A673 (cell line): ENCODE measurements around the gene KCNIP4. TPM values are rescaled to one million over a fixed set of nuclear protein-coding genes. Genes with fewer than 3 reads are reported as not detected.

Experiments used
- BruUV-seq: library from RNA; stranded (reverse); fragments of 400-500 nt; replicated peaks from 2 replicates; lab custom pipeline; 2021; lab: Mats Ljungman, UMichigan
- CTCF ChIA-PET: fragments of 300-600 bp; sonication (Branson Sonifier 250); formaldehyde crosslinking; loops from one replicate; lab custom pipeline; 2022; ENCODE audit warnings: antibody characterized with exemption; lab: Charles Lee
- POLR2A ChIA-PET: fragments of 300-600 bp; sonication (Branson Sonifier 250); formaldehyde crosslinking; loops from one replicate; lab custom pipeline; 2022; ENCODE audit warnings: antibody characterized with exemption; ENCODE audit not compliant: low non-redundant PET; lab: Charles Lee
- DNase-seq: peaks from one replicate; pipeline ENCODE4 v3.0.0-alpha.2; 2015; ENCODE audit warnings: low spot score
- H3K27ac ChIP-seq: fragments of 200-600 bp; sonication (generic); 2 replicates; pipeline ENCODE4 v1.5.1; 2016; ENCODE audit warnings: mixed run types, low read depth, mild to moderate bottlenecking, mixed read lengths, antibody characterized with exemption, low read length; ENCODE audit not compliant: poor library complexity, severe bottlenecking
- H3K27me3 ChIP-seq: fragments of 200-600 bp; sonication (generic); replicated peaks from 2 replicates; pipeline ENCODE4 v1.6.1; 2017; ENCODE audit warnings: mixed run types, low read depth, mild to moderate bottlenecking, mixed read lengths, antibody characterized with exemption, low read length; ENCODE audit not compliant: insufficient read depth, poor library complexity
- H3K36me3 ChIP-seq: fragments of 200-600 bp; sonication (generic); 2 replicates; pipeline ENCODE4 v1.6.1; 2016; ENCODE audit warnings: mixed run types, mild to moderate bottlenecking, mixed read lengths, antibody characterized with exemption, low read length; ENCODE audit not compliant: insufficient read depth, poor library complexity, severe bottlenecking
- H3K4me1 ChIP-seq: fragments of 200-600 bp; sonication (generic); 2 replicates; pipeline ENCODE4 v1.6.1; 2017; ENCODE audit warnings: mixed run types, mild to moderate bottlenecking, mixed read lengths, antibody characterized with exemption, low read length; ENCODE audit not compliant: insufficient read depth, poor library complexity, severe bottlenecking
- H3K4me3 ChIP-seq: fragments of 200-600 bp; sonication (generic); 2 replicates; pipeline ENCODE4 v1.5.1; 2016; ENCODE audit warnings: low read depth, mixed run types, mild to moderate bottlenecking, mixed read lengths, low read length; ENCODE audit not compliant: poor library complexity, severe bottlenecking
- H3K9me3 ChIP-seq: fragments of 200-600 bp; sonication (generic); 2 replicates; pipeline ENCODE4 v1.6.1; 2016; ENCODE audit warnings: mixed run types, low read depth, mild to moderate bottlenecking, mixed read lengths, antibody characterized with exemption, low read length; ENCODE audit not compliant: poor library complexity, severe bottlenecking
- CTCF ChIP-seq: fragments of 300-800, 200-600 bp; sonication (generic); conservative IDR thresholded peaks from 2 replicates; pipeline ENCODE4 v1.5.1; 2017; ENCODE audit warnings: low read depth, mild to moderate bottlenecking, antibody characterized with exemption, low read length, moderate library complexity, mixed read lengths
- EZH2 ChIP-seq: fragments of 200-600 bp; sonication (generic); IDR thresholded peaks from 2 replicates; pipeline ENCODE4 v1.6.1; 2017; ENCODE audit warnings: borderline replicate concordance, low read depth, mild to moderate bottlenecking, mixed read lengths, antibody characterized with exemption, low read length; ENCODE audit not compliant: poor library complexity, severe bottlenecking
- intact Hi-C: fragments of 100-400 bp; cut with micrococcal nuclease; formaldehyde crosslinking; loops from one replicate; pipeline ENCODE4 v1.10.0; 2022; ENCODE audit not compliant: unreplicated experiment
- total RNA-seq: library from RNA; stranded (reverse); gene quantifications from 2 replicates; pipeline ENCODE4 v1.2.3, GENCODE V29; 2021

Gene KCNIP4
- total RNA-seq, 1 experiment from 2014 or later: not detected

GRCh38 chr4:21893136-21893535 is 55.4 kb downstream of the KCNIP4 start:
- ChIA-PET POLR2A (no interaction called here), CTCF (no interaction called here)
- no peaks in the 10 kb centered on the region for H3K4me1 ChIP-seq
- no peak overlapping the region for H3K27ac ChIP-seq
- intact Hi-C loops: no loop called here
- no peaks in the 10 kb centered on the region for H3K27me3 ChIP-seq
- no peaks in the 10 kb centered on the region for H3K36me3 ChIP-seq
- no peak for DNase-seq
- TF ChIP-seq EZH2 (no peak), CTCF (no peak)
- no peaks in the 10 kb centered on the region for H3K9me3 ChIP-seq
- H3K4me3 ChIP-seq: no peak overlapping the region
- BruUV-seq: no TSS peak

DNA sequence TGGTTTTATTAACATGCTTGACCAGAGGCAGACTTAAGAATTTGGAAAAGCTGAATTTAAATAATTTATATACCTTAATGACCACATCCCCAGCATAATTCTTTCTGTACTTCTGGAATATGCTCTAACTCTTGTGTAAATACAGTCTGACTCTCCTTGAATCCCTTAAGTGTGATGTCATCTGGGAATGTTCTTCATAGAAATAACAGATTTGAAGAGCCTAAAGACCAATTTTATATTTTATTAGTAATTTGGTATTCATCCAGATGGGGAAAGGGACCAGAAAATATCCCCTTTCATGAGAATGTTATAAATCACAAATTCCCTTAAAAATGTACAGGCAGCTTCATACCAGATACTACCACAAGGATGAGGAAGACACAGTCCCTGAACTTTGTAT is 58.3 kb downstream of the KCNIP4 start:
- no TSS peak for BruUV-seq
- Histone ChIP-seq H3K9me3 (no peaks in the 10 kb centered on the region), H3K4me3 (no peak overlapping the region), H3K27me3 (no peaks in the 10 kb centered on the region), H3K4me1 (no peaks in the 10 kb centered on the region), H3K27ac (no peak overlapping the region), H3K36me3 (no peaks in the 10 kb centered on the region)
- intact Hi-C loops: no loop called here
- no peak for DNase-seq
- TF ChIP-seq EZH2 (no peak), CTCF (no peak)
- ChIA-PET POLR2A (no interaction called here), CTCF (no interaction called here)

DNA sequence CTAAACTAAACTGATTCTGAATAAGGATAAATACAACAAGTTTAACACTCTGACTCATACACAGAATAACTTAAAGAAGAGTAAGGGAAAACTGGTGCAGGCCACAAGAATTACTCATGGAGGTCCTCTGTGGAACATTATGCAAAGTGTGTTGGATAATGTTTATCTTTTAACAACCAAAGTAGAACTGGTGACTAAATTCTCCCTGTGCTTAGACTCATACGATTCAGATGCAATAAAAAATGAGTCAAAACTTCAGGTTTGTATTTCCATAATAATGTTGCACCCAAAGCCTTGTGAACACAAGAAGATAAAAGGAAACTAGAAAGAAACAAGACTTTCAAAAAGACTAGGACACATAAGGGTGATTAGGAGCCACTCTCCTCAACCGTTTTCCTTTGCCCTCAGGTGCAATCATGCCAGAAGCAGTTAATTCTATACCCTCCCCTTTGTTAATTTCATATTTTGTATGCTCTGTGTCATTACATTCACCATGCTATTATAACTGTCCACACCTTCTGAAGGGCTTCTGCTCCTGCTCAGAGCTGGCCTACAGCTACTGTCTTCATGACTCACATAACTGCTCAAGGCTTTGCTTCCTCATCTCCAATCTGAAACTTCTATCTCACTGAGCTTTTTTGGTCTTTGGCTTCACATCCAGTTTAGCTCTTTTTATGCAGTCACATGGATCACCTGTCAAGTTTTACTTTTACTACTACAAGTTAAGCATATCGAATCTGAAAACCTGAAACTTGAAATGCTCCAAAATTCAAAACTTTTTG is 60.2 kb downstream of the KCNIP4 start:
- Histone ChIP-seq H3K27ac (no peak overlapping the region), H3K9me3 (no peaks in the 10 kb centered on the region), H3K4me3 (no peak overlapping the region), H3K4me1 (no peaks in the 10 kb centered on the region), H3K36me3 (no peaks in the 10 kb centered on the region), H3K27me3 (no peaks in the 10 kb centered on the region)
- CTCF ChIA-PET: no interaction called here
- intact Hi-C loops: no loop called here
- POLR2A ChIA-PET: no interaction called here
- TF ChIP-seq CTCF (no peak), EZH2 (no peak)
- no TSS peak for BruUV-seq
- no peak for DNase-seq
